Fibroblast of villous mesenchyme (primary cell): Measurements from ENCODE around the gene PAH. TPM values are rescaled to one million over a fixed set of nuclear protein-coding genes. Genes with fewer than 3 reads are reported as not detected.

Source experiments
- DNase-seq: peaks from one replicate; pipeline ENCODE4 v3.0.0-alpha.2; 2010; ENCODE audit warnings: low read depth
- H3K4me3 ChIP-seq: 2 replicates; pipeline ENCODE4 v1.5.1; 2011; ENCODE audit warnings: low read depth, mild to moderate bottlenecking, low read length
- total RNA-seq: library from RNA; depleted of rRNA; stranded (reverse); fragments of >200 nt; gene quantifications from 2 replicates; pipeline ENCODE4 v1.2.3, GENCODE V29; 2012
- TF ChIP-seq, protein P1 (sequence below): IDR thresholded peaks from 2 replicates; pipeline ENCODE4 v1.5.1; 2012; ENCODE audit warnings: low read depth, mild to moderate bottlenecking, low read length; ENCODE audit not compliant: insufficient read depth

Gene PAH
- total RNA-seq, 1 donor = not detected

DNA sequence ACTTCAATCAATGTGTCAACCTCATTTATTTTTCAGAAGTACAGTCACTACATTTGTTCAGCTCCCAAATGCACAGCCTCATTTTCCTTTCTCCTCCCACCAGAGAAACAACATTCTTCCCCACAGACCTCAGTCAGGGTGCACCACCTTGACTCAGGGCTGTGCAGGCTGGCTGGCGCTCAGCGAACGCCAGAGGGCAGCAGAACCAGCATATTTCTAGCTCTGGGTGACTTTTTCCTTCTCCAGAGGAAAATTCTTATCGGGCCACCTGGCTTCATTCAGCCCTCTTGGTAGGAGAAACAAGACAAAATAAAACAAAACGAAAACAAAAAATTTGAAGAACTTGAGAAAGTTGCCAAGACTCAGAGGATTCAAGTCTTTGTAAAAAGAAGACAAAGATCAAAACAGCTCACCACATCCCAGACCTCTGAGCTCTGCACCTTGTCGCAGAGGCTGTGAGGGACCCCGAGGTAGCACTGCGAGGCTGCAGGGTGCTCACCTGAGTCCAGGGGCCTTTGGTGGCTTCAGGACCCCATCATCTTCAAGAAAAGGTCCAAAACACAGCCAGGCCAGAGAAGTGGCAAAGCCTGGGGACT lies 33.7 kb downstream of the PAH start:
- DNase-seq = peak; percentile 26
- TF ChIP-seq, protein P1, sequence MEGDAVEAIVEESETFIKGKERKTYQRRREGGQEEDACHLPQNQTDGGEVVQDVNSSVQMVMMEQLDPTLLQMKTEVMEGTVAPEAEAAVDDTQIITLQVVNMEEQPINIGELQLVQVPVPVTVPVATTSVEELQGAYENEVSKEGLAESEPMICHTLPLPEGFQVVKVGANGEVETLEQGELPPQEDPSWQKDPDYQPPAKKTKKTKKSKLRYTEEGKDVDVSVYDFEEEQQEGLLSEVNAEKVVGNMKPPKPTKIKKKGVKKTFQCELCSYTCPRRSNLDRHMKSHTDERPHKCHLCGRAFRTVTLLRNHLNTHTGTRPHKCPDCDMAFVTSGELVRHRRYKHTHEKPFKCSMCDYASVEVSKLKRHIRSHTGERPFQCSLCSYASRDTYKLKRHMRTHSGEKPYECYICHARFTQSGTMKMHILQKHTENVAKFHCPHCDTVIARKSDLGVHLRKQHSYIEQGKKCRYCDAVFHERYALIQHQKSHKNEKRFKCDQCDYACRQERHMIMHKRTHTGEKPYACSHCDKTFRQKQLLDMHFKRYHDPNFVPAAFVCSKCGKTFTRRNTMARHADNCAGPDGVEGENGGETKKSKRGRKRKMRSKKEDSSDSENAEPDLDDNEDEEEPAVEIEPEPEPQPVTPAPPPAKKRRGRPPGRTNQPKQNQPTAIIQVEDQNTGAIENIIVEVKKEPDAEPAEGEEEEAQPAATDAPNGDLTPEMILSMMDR = peak; percentile 82
- no peak overlapping the region for H3K4me3 ChIP-seq

- H3K4me3 ChIP-seq = no peak overlapping the region
- TF ChIP-seq, protein P1 = no peak
- DNase-seq = no peak
Measured at GRCh38 chr12:102880783-102881182, 36.3 kb downstream of the PAH start.

- peak; percentile 28 for DNase-seq
- TF ChIP-seq, protein P1 = peak; percentile 22
- H3K4me3 ChIP-seq = no peak overlapping the region
Measured at GRCh38 chr12:102879144-102879763, 37.8 kb downstream of the PAH start.

- no peak overlapping the region for H3K4me3 ChIP-seq
- TF ChIP-seq, protein P1 = no peak
- no peak for DNase-seq
Measured at GRCh38 chr12:102876883-102877282, 40.2 kb downstream of the PAH start.

DNA sequence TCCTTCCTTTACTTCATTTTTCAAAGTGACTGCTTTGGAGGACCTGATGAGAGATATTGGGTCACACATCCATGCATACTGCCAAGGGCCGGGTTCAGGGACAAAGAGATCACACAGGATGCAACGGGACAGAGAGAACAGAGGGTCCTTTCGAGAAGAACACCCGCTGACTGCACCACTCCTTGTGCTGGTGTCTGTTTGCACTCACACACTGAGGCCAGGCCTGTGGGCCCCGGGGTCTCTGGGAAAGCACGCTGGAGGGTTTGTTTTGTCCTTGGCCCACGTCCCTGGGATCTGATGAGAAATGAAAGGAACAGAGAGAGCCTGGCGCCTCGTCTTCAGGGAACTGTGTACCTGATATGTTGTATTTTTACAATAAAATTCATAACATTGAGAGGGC lies 42.2 kb downstream of the PAH start:
- H3K4me3 ChIP-seq = no peak overlapping the region

DNA sequence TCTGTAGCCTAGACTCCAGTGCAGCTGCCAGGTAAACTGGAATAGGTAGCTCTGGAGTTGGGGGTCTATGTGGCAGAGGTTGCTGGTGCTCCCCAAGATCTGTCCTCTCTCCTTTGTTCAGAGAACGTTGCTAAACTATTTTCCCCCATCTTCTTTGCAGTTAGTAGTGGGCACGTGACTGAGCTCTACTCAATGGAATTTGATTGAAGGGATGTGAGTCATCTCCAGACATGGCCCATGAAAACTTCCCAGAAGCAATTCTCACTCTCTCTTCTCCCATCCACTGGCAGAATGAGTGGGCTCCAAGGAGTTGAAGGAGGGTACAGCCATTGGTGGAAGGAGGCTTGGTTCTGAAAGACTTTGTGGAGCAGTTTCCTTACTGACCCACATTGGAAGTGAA lies 44.0 kb downstream of the PAH start:
- TF ChIP-seq, protein P1 = no peak
- DNase-seq = no peak
- H3K4me3 ChIP-seq = no peak overlapping the region

More for the DNA sequence above, 42.2 kb downstream of the PAH start:
- TF ChIP-seq, protein P1 = no peak
- DNase-seq = no peak
